Caco-2 (cell line): ENCODE measurements around the gene ARL4A. TPM values are rescaled to one million over a fixed set of nuclear protein-coding genes. Genes with fewer than 3 reads are reported as not detected.

Source experiments
- BruUV-seq: library from RNA; stranded (reverse); fragments of 400-500 nt; replicated peaks from 2 replicates; lab custom pipeline; 2021; lab: Mats Ljungman, UMichigan
- CTCF ChIA-PET: fragments of 300-600 bp; sonication (Branson Sonifier 250); formaldehyde crosslinking; loops from one replicate; lab custom pipeline; 2022; ENCODE audit warnings: antibody characterized with exemption; lab: Charles Lee
- POLR2A ChIA-PET: fragments of 300-600 bp; sonication (Branson Sonifier 250); formaldehyde crosslinking; loops from one replicate; lab custom pipeline; 2022; ENCODE audit warnings: antibody characterized with exemption; lab: Charles Lee
- DNase-seq, 2 experiments: peaks; one replicate each; pipeline versions ENCODE4 v3.0.0 to v3.0.0-alpha.2; 2020 to 2022
- H3K27me3 ChIP-seq: replicated peaks from 2 replicates; pipeline ENCODE4 v1.6.0; 2011; ENCODE audit warnings: low read length; ENCODE audit not compliant: control insufficient read depth, insufficient read depth
- H3K36me3 ChIP-seq: 2 replicates; pipeline ENCODE4 v1.5.1; 2011; ENCODE audit warnings: low read length; ENCODE audit not compliant: control insufficient read depth, insufficient read depth
- H3K4me1 ChIP-seq: fragments of 250-450 bp; sonication (Bioruptor Pico); 2 replicates; pipeline ENCODE4 v1.5.1; 2020; ENCODE audit warnings: mild to moderate bottlenecking
- H3K4me3 ChIP-seq: 2 replicates; pipeline ENCODE4 v1.5.1; 2011; ENCODE audit warnings: low read depth, mild to moderate bottlenecking, control low read depth, low read length
- H3K9me3 ChIP-seq: fragments of 250-450 bp; sonication (Bioruptor Pico); 2 replicates; pipeline ENCODE4 v1.5.1; 2020; ENCODE audit warnings: mild to moderate bottlenecking, moderate library complexity
- H3K27ac Mint-ChIP-seq: one replicate; pipeline ENCODE4 v1.8.0; 2022; ENCODE audit warnings: mixed read lengths; ENCODE audit not compliant: unreplicated experiment
- H3K27me3 Mint-ChIP-seq: one replicate; pipeline ENCODE4 v1.8.0; 2022; ENCODE audit warnings: mixed read lengths; ENCODE audit not compliant: insufficient read depth, unreplicated experiment
- H3K36me3 Mint-ChIP-seq: one replicate; pipeline ENCODE4 v1.8.0; 2022; ENCODE audit warnings: mild to moderate bottlenecking, mixed read lengths; ENCODE audit not compliant: insufficient read depth, unreplicated experiment
- H3K4me1 Mint-ChIP-seq: one replicate; pipeline ENCODE4 v1.8.0; 2022; ENCODE audit warnings: low read depth, mixed read lengths; ENCODE audit not compliant: unreplicated experiment
- H3K4me3 Mint-ChIP-seq: one replicate; pipeline ENCODE4 v1.8.0; 2022; ENCODE audit warnings: mild to moderate bottlenecking, moderate library complexity, mixed read lengths; ENCODE audit not compliant: unreplicated experiment
- H3K9me3 Mint-ChIP-seq: one replicate; pipeline ENCODE4 v1.8.0; 2022; ENCODE audit warnings: mixed read lengths; ENCODE audit not compliant: unreplicated experiment
- intact Hi-C: fragments of 100-400 bp; cut with micrococcal nuclease; formaldehyde crosslinking; loops from one replicate; pipeline ENCODE4 v1.10.0; 2022; ENCODE audit not compliant: unreplicated experiment
- total RNA-seq: library from RNA; stranded (reverse); gene quantifications from 2 replicates; pipeline ENCODE4 v1.2.3, GENCODE V29; 2022
- TF ChIP-seq, protein P1 (sequence below), 2 experiments: fragments of 200-600 bp in 1 of 2; IDR thresholded peaks; 1 replicate in 1 of 2; 2 replicates in 1 of 2; pipeline versions ENCODE4 v1.5.1 to v1.8.0; 2011 to 2022; ENCODE audit warnings: antibody characterized with exemption in 1 of 2, control low read depth in 1 of 2, inconsistent platforms in 1 of 2, low read depth in 1 of 2, low read length in 1 of 2, mild to moderate bottlenecking in 1 of 2, moderate library complexity in 1 of 2; ENCODE audit not compliant: insufficient read depth in 1 of 2, severe bottlenecking in 1 of 2, unreplicated experiment in 1 of 2

ARL4A gene
- total RNA-seq, 1 experiment from 2014 or later: 40.6 TPM

GRCh38 chr7:12646139-12646538, 41.3 kb upstream of the ARL4A start:
- no peaks in the 10 kb centered on the region for H3K36me3 Mint-ChIP-seq
- no TSS peak for BruUV-seq
- no peak overlapping the region for H3K27ac Mint-ChIP-seq
- H3K4me3 Mint-ChIP-seq: no peak overlapping the region
- peaks cover 12% of the 10 kb centered on the region for H3K4me1 Mint-ChIP-seq
- TF ChIP-seq, protein P1, sequence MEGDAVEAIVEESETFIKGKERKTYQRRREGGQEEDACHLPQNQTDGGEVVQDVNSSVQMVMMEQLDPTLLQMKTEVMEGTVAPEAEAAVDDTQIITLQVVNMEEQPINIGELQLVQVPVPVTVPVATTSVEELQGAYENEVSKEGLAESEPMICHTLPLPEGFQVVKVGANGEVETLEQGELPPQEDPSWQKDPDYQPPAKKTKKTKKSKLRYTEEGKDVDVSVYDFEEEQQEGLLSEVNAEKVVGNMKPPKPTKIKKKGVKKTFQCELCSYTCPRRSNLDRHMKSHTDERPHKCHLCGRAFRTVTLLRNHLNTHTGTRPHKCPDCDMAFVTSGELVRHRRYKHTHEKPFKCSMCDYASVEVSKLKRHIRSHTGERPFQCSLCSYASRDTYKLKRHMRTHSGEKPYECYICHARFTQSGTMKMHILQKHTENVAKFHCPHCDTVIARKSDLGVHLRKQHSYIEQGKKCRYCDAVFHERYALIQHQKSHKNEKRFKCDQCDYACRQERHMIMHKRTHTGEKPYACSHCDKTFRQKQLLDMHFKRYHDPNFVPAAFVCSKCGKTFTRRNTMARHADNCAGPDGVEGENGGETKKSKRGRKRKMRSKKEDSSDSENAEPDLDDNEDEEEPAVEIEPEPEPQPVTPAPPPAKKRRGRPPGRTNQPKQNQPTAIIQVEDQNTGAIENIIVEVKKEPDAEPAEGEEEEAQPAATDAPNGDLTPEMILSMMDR (IDR thresholded peaks at IDR 0.05; ENCODE audit: insufficient read depth in 1 of 2, low read depth in 1 of 2, low read length in 1 of 2, severe bottlenecking in 1 of 2, unreplicated experiment in 1 of 2): no peak
- no peak overlapping the region for H3K4me3 ChIP-seq
- peaks cover 16% of the 10 kb centered on the region for H3K4me1 ChIP-seq
- CTCF ChIA-PET: no interaction called here
- POLR2A ChIA-PET: no interaction called here
- no peak for DNase-seq
- H3K27me3 ChIP-seq: no peaks in the 10 kb centered on the region
- intact Hi-C loops: no loop called here
- no peaks in the 10 kb centered on the region for H3K36me3 ChIP-seq
- no peaks in the 10 kb centered on the region for H3K9me3 Mint-ChIP-seq
- no peaks in the 10 kb centered on the region for H3K9me3 ChIP-seq
- no peaks in the 10 kb centered on the region for H3K27me3 Mint-ChIP-seq

GRCh38 chr7:12647364-12648219, 39.8 kb upstream of the ARL4A start:
- POLR2A ChIA-PET: no interaction called here
- no peaks in the 10 kb centered on the region for H3K9me3 ChIP-seq
- DNase-seq: peak; percentile 30 to 48
- Mint-ChIP-seq H3K36me3 (no peaks in the 10 kb centered on the region), H3K27me3 (no peaks in the 10 kb centered on the region), H3K9me3 (no peaks in the 10 kb centered on the region), H3K4me3 (no peak overlapping the region), H3K27ac (no peak overlapping the region), H3K4me1 (peaks cover 12% of the 10 kb centered on the region)
- H3K27me3 ChIP-seq: no peaks in the 10 kb centered on the region
- no TSS peak for BruUV-seq
- H3K4me1 ChIP-seq: peaks cover 12% of the 10 kb centered on the region
- intact Hi-C loops: no loop called here
- H3K36me3 ChIP-seq: no peaks in the 10 kb centered on the region
- no peak overlapping the region for H3K4me3 ChIP-seq
- CTCF ChIA-PET: interaction anchor here (0.9 kb wide), 1 partner anchor 9 kb away, joined by 3 read pairs; no protein-coding TSS in a partner anchor
- TF ChIP-seq, protein P1 (IDR thresholded peaks at IDR 0.05; ENCODE audit: insufficient read depth in 1 of 2, low read depth in 1 of 2, low read length in 1 of 2, severe bottlenecking in 1 of 2, unreplicated experiment in 1 of 2): no peak

GRCh38 chr7:12648704-12649261, 38.6 kb upstream of the ARL4A start:
- no peak overlapping the region for H3K4me3 ChIP-seq
- peaks cover 12% of the 10 kb centered on the region for H3K4me1 ChIP-seq
- Mint-ChIP-seq H3K4me3 (no peak overlapping the region), H3K36me3 (no peaks in the 10 kb centered on the region), H3K4me1 (peaks cover 12% of the 10 kb centered on the region), H3K27ac (no peak overlapping the region), H3K27me3 (no peaks in the 10 kb centered on the region), H3K9me3 (no peaks in the 10 kb centered on the region)
- H3K9me3 ChIP-seq: no peaks in the 10 kb centered on the region
- CTCF ChIA-PET: interaction anchor here (0.6 kb wide), 1 partner anchor 613 kb away, joined by 7 read pairs; no protein-coding TSS in a partner anchor
- intact Hi-C loops: no loop called here
- no TSS peak for BruUV-seq
- no peaks in the 10 kb centered on the region for H3K27me3 ChIP-seq
- TF ChIP-seq, protein P1 (IDR thresholded peaks at IDR 0.05; ENCODE audit: insufficient read depth in 1 of 2, low read depth in 1 of 2, low read length in 1 of 2, severe bottlenecking in 1 of 2, unreplicated experiment in 1 of 2): no peak
- H3K36me3 ChIP-seq: no peaks in the 10 kb centered on the region
- no peak for DNase-seq
- POLR2A ChIA-PET: no interaction called here
